Regular cardiac myocyte (primary cell): Measurements from ENCODE around the gene ZNF500. TPM values are rescaled to one million over a fixed set of nuclear protein-coding genes. Genes with fewer than 3 reads are reported as not detected.

Experiments
- total RNA-seq: library from RNA; depleted of rRNA; stranded (reverse); fragments of >200 nt; gene quantifications from 2 replicates; pipeline ENCODE4 v1.2.3, GENCODE V29; 2014

The ZNF500 gene
- 7.0 and 7.1 TPM in 2 replicates for total RNA-seq

GRCh38 chr16:4766875-4767628 lies at the start of gene ZNF500:
ZNF500 (minus strand) TSS chr16:4767162; CDS start chr16:4765978, 1,184 bp downstream.

GRCh38 chr16:4801962-4802658 lies 35.1 kb upstream of the ZNF500 start, which contains the start of gene ROGDI:
ROGDI (minus strand) TSS chr16:4802633; CDS start chr16:4802571, 62 bp downstream.

GRCh38 chr16:4795181-4795827 lies 28.3 kb upstream of the ZNF500 start, which contains the start of gene SMIM22:
SMIM22 (plus strand) TSS chr16:4795369; CDS start chr16:4795735, 366 bp downstream.

GRCh38 chr16:4787627-4788482 lies 20.9 kb upstream of the ZNF500 start, which contains the start of gene SEPTIN12:
SEPTIN12 (minus strand) TSS chr16:4788345; CDS start chr16:4787645, 700 bp downstream.

GRCh38 chr16:4734063-4734729 lies 32.8 kb downstream of the ZNF500 start, which contains the start of the genes ANKS3 and DNAAF8:
ANKS3 (minus strand) TSS chr16:4734271; CDS start chr16:4730149, 4,122 bp downstream.
DNAAF8 (plus strand) TSS chr16:4734537; CDS start chr16:4736515, 1,978 bp downstream.

Other genes starting within 250 kb of the ZNF500 start
- 8.6 and 9.0 TPM in 2 replicates for gene CDIP1, start 228.4 kb downstream of the ZNF500 start, total RNA-seq
- gene C16orf96, start 210.8 kb downstream of the ZNF500 start, total RNA-seq = under 0.01 TPM in 2 replicates
- 3.5 and 5.9 TPM in 2 replicates for gene UBALD1, start 152.3 kb downstream of the ZNF500 start, total RNA-seq
- gene MGRN1, start 142.3 kb downstream of the ZNF500 start, total RNA-seq = 22.8 and 25.9 TPM in 2 replicates
- 18.0 and 33.2 TPM in 2 replicates for gene NUDT16L1, start 73.6 kb downstream of the ZNF500 start, total RNA-seq
- gene ANKS3, start 32.9 kb downstream of the ZNF500 start, total RNA-seq = 33.7 and 45.4 TPM in 2 replicates
- gene DNAAF8, start 32.6 kb downstream of the ZNF500 start, total RNA-seq = 2.5 and 2.8 TPM in 2 replicates
- not detected in 2 replicates for gene SEPTIN12, start 21.2 kb upstream of the ZNF500 start, total RNA-seq
- not detected in 2 replicates for gene SMIM22, start 28.2 kb upstream of the ZNF500 start, total RNA-seq
- 16.6 and 21.1 TPM in 2 replicates for gene ROGDI, start 35.5 kb upstream of the ZNF500 start, total RNA-seq
- 43.4 and 62.9 TPM in 2 replicates for gene GLYR1, start 80.1 kb upstream of the ZNF500 start, total RNA-seq
- 20.9 and 21.7 TPM in 2 replicates for gene UBN1, start 80.3 kb upstream of the ZNF500 start, total RNA-seq
- gene PPL, start 170.0 kb upstream of the ZNF500 start, total RNA-seq = 1.5 and 11.6 TPM in 2 replicates
- gene SEC14L5, start 191.2 kb upstream of the ZNF500 start, total RNA-seq = 0.28 TPM in 1 of 2 replicates, not detected in the other